OCI-LY7 (cell line): ENCODE data around the gene HINFP. TPM values are rescaled to one million over a fixed set of nuclear protein-coding genes. Genes with fewer than 3 reads are reported as not detected.

ENCODE experiments used
- total RNA-seq, 2 experiments: library from RNA; depleted of rRNA in 1 of 2; stranded (reverse); fragments of >200 nt in 1 of 2; shearing (Covaris generic) in 1 of 2; gene quantifications; 2 replicates each; pipeline ENCODE4 v1.2.3, GENCODE V29; 2014 to 2022

Gene HINFP
- total RNA-seq, 2 experiments from 2014 or later, result 27.7 to 29.6 TPM

Other genes starting within 250 kb of the HINFP start
- 1.4 and 3.3 TPM in 2 replicates for gene CXCR5, start 237.7 kb upstream of the HINFP start, total RNA-seq (2014; rRNA removed; shearing (Covaris generic))
- 7.1 and 7.3 TPM in 2 replicates for gene CXCR5, start 237.7 kb upstream of the HINFP start, total RNA-seq (2022)
- gene BCL9L, start 195.7 kb upstream of the HINFP start, total RNA-seq (2014; rRNA removed; shearing (Covaris generic)), result 3.7 and 6.4 TPM in 2 replicates
- gene BCL9L, start 195.7 kb upstream of the HINFP start, total RNA-seq (2022), result 14.8 and 16.6 TPM in 2 replicates
- gene UPK2, start 165.3 kb upstream of the HINFP start, total RNA-seq (2014; rRNA removed; shearing (Covaris generic)), result 0.28 TPM in 1 of 2 replicates, not detected in the other
- 0.34 TPM in 1 of 2 replicates, not detected in the other for gene UPK2, start 165.3 kb upstream of the HINFP start, total RNA-seq (2022)
- gene FOXR1, start 149.8 kb upstream of the HINFP start, total RNA-seq (2014; rRNA removed; shearing (Covaris generic)), result not detected in 2 replicates
- not detected in 2 replicates for gene FOXR1, start 149.8 kb upstream of the HINFP start, total RNA-seq (2022)
- 47.7 and 49.7 TPM in 2 replicates for gene CENATAC, start 123.4 kb upstream of the HINFP start, total RNA-seq (2014; rRNA removed; shearing (Covaris generic))
- gene CENATAC, start 123.4 kb upstream of the HINFP start, total RNA-seq (2022), result 48.1 and 60.6 TPM in 2 replicates
- gene RPS25, start 103.2 kb upstream of the HINFP start, total RNA-seq (2014; rRNA removed; shearing (Covaris generic)), result 1,395 and 1,541 TPM in 2 replicates
- 1,648 and 1,680 TPM in 2 replicates for gene RPS25, start 103.2 kb upstream of the HINFP start, total RNA-seq (2022)
- 49.3 and 64.3 TPM in 2 replicates for gene TRAPPC4, start 102.8 kb upstream of the HINFP start, total RNA-seq (2014; rRNA removed; shearing (Covaris generic))
- gene TRAPPC4, start 102.8 kb upstream of the HINFP start, total RNA-seq (2022), result 58.0 and 58.5 TPM in 2 replicates
- gene SLC37A4, start 90.7 kb upstream of the HINFP start, total RNA-seq (2014; rRNA removed; shearing (Covaris generic)), result 14.5 and 14.8 TPM in 2 replicates
- gene SLC37A4, start 90.7 kb upstream of the HINFP start, total RNA-seq (2022), result 16.6 and 20.5 TPM in 2 replicates
- 86.6 and 97.6 TPM in 2 replicates for gene HYOU1, start 64.4 kb upstream of the HINFP start, total RNA-seq (2014; rRNA removed; shearing (Covaris generic))
- gene HYOU1, start 64.4 kb upstream of the HINFP start, total RNA-seq (2022), result 112 and 117 TPM in 2 replicates
- 32.2 and 46.1 TPM in 2 replicates for gene VPS11, start 53.8 kb upstream of the HINFP start, total RNA-seq (2014; rRNA removed; shearing (Covaris generic))
- 23.3 and 25.7 TPM in 2 replicates for gene VPS11, start 53.8 kb upstream of the HINFP start, total RNA-seq (2022)
- 12.1 and 12.2 TPM in 2 replicates for gene HMBS, start 36.7 kb upstream of the HINFP start, total RNA-seq (2014; rRNA removed; shearing (Covaris generic))
- 49.6 and 50.0 TPM in 2 replicates for gene HMBS, start 36.7 kb upstream of the HINFP start, total RNA-seq (2022)
- 31.7 and 35.8 TPM in 2 replicates for gene DPAGT1, start 19.7 kb upstream of the HINFP start, total RNA-seq (2014; rRNA removed; shearing (Covaris generic))
- gene DPAGT1, start 19.7 kb upstream of the HINFP start, total RNA-seq (2022), result 72.4 and 83.4 TPM in 2 replicates
- gene C2CD2L, start 14.2 kb upstream of the HINFP start, total RNA-seq (2014; rRNA removed; shearing (Covaris generic)), result 6.5 and 10.6 TPM in 2 replicates
- gene C2CD2L, start 14.2 kb upstream of the HINFP start, total RNA-seq (2022), result 19.0 and 19.9 TPM in 2 replicates
- not detected in 2 replicates for gene ABCG4, start 27.5 kb downstream of the HINFP start, total RNA-seq (2014; rRNA removed; shearing (Covaris generic))
- gene ABCG4, start 27.5 kb downstream of the HINFP start, total RNA-seq (2022), result not detected in 2 replicates
- gene NLRX1, start 47.1 kb downstream of the HINFP start, total RNA-seq (2014; rRNA removed; shearing (Covaris generic)), result 2.1 and 2.8 TPM in 2 replicates
- 8.8 and 10.6 TPM in 2 replicates for gene NLRX1, start 47.1 kb downstream of the HINFP start, total RNA-seq (2022)
- not detected in 2 replicates for gene NHERF4, start 63.9 kb downstream of the HINFP start, total RNA-seq (2014; rRNA removed; shearing (Covaris generic))
- gene NHERF4, start 63.9 kb downstream of the HINFP start, total RNA-seq (2022), result not detected in 2 replicates
- 19.1 and 19.2 TPM in 2 replicates for gene CBL, start 84.8 kb downstream of the HINFP start, total RNA-seq (2014; rRNA removed; shearing (Covaris generic))
- 58.9 and 59.1 TPM in 2 replicates for gene CBL, start 84.8 kb downstream of the HINFP start, total RNA-seq (2022)
- gene MCAM, start 195.6 kb downstream of the HINFP start, total RNA-seq (2014; rRNA removed; shearing (Covaris generic)), result 0.69 and 2.6 TPM in 2 replicates
- gene MCAM, start 195.6 kb downstream of the HINFP start, total RNA-seq (2022), result 1.3 and 3.2 TPM in 2 replicates
- gene RNF26, start 212.9 kb downstream of the HINFP start, total RNA-seq (2014; rRNA removed; shearing (Covaris generic)), result 11.7 and 13.9 TPM in 2 replicates
- gene RNF26, start 212.9 kb downstream of the HINFP start, total RNA-seq (2022), result 52.5 and 56.2 TPM in 2 replicates
- gene C1QTNF5, start 219.3 kb downstream of the HINFP start, total RNA-seq (2014; rRNA removed; shearing (Covaris generic)), result not detected in 2 replicates
- not detected in 2 replicates for gene C1QTNF5, start 219.3 kb downstream of the HINFP start, total RNA-seq (2022)
- not detected in 2 replicates for gene MFRP, start 225.1 kb downstream of the HINFP start, total RNA-seq (2014; rRNA removed; shearing (Covaris generic))
- gene MFRP, start 225.1 kb downstream of the HINFP start, total RNA-seq (2022), result not detected in 2 replicates